HG03280 (cell line): ENCODE measurements around the gene NUDT2.

Source experiments
- ATAC-seq: cut with Tn5 transposase; IDR thresholded peaks from one replicate; pipeline ENCODE4 v1.9.1; 2021; ENCODE audit warnings: mild to moderate bottlenecking, moderate library complexity; ENCODE audit not compliant: unreplicated experiment

NUDT2 gene

GRCh38 chr9:34384368-34385165, 55.2 kb downstream of the NUDT2 start:
- ATAC-seq: no peak

GRCh38 chr9:34385561-34386230, 56.3 kb downstream of the NUDT2 start:
- no peak for ATAC-seq

- no peak for ATAC-seq
These were observed 57.3 kb downstream of the NUDT2 start for GRCh38 chr9:34386656-34387055.

DNA sequence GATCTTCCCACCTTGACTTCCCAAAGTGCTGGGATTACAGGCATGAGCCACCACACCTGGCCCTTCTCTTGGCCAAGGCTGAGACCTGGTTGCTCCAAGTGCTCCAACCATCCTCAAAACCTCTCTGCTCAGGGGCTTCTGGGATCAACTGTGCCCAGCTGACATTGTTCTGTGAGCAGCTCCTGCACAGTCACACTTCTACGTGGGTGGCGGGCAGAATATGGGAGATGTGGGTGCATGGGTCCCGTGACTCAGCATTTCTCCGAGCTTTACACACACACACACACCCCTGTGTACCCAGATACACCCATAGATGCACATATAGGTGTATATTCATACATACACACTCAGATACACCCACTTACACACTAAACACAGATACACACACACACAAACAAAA, 57.9 kb downstream of the NUDT2 start:
- no peak for ATAC-seq

DNA sequence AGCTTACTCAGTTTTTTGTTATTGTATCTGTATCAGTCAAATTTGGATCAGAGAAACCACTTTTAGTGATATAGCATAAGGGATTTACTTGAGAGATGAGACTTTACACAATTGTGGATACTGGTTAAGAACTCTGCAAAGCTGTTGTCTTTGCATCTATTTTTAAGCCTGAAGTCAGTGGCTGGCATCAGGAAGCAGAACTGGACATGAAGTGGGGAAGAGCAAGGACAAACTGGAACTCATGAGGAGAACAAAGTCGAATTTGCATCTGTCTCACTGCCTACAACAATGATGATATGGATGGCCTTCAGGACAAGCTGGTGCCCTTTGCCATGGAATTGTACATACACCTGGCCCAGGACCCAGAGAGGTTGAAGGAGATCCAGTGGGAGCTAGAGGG, 63.1 kb downstream of the NUDT2 start:
- no peak for ATAC-seq
